Measurements from ENCODE around the gene ALDH1A3. TPM values are rescaled to one million over a fixed set of nuclear protein-coding genes. Genes with fewer than 3 reads are reported as not detected.

ALDH1A3 gene
- total RNA-seq, 2 experiments from 2014 or later = not detected

DNA sequence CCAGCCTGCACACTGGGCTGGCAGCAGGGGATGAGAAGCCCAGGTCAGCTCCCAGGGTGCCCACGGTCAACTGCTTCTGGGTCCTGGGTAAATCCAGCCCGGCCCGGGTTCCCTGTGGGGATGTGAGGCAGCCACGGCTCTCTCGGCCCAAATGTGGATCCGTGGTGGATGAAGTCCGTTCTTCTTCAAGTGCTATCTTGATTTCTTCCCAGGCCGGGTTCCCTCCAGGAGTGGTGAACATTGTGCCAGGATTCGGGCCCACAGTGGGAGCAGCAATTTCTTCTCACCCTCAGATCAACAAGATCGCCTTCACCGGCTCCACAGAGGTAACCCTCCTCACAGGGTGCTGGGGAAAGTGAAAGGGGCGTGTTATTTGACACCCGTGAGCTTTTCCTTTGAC, 16.1 kb downstream of the ALDH1A3 start:
- ChIA-PET POLR2A (no interaction called here), CTCF (interaction anchor here (1.1 kb wide), 1 partner anchor 12 kb away, joined by 4 read pairs; no protein-coding TSS in a partner anchor)
- Histone ChIP-seq H3K27me3 (ENCODE audit: control insufficient read depth in 1 of 2, insufficient read depth in 2 of 2, low read length in 2 of 2) (peaks cover 17 to 27% of the 10 kb centered on the region in 2 experiments), H3K4me1 (ENCODE audit: insufficient read depth, low read length) (no peaks in the 10 kb centered on the region), H3K4me3 (ENCODE audit: low read length) (no peak overlapping the region), H3K27ac (ENCODE audit: low read depth in 1 of 2, low read length in 2 of 2) (no peak overlapping the region), H3K36me3 (ENCODE audit: insufficient read depth, low read length) (no peaks in the 10 kb centered on the region), H3K9me3 (ENCODE audit: control insufficient read depth in 1 of 2, insufficient read depth in 1 of 2, low read length in 2 of 2) (peaks cover 0 to 3% of the 10 kb centered on the region in 2 experiments)
- no peaks in the 10 kb centered on the region for H3K36me3 Mint-ChIP-seq (ENCODE audit: low read depth)
- intact Hi-C loops (cut with DNase I, micrococcal nuclease) = no loop called here
- H3K9me3 Mint-ChIP-seq = no peaks in the 10 kb centered on the region
- DNase-seq = no peak
- ATAC-seq (ENCODE audit: poor library complexity) = no peak
- H3K27ac Mint-ChIP-seq = no peak overlapping the region
- H3K4me1 Mint-ChIP-seq (ENCODE audit: low read depth) = no peaks in the 10 kb centered on the region
- TF ChIP-seq, protein P1, sequence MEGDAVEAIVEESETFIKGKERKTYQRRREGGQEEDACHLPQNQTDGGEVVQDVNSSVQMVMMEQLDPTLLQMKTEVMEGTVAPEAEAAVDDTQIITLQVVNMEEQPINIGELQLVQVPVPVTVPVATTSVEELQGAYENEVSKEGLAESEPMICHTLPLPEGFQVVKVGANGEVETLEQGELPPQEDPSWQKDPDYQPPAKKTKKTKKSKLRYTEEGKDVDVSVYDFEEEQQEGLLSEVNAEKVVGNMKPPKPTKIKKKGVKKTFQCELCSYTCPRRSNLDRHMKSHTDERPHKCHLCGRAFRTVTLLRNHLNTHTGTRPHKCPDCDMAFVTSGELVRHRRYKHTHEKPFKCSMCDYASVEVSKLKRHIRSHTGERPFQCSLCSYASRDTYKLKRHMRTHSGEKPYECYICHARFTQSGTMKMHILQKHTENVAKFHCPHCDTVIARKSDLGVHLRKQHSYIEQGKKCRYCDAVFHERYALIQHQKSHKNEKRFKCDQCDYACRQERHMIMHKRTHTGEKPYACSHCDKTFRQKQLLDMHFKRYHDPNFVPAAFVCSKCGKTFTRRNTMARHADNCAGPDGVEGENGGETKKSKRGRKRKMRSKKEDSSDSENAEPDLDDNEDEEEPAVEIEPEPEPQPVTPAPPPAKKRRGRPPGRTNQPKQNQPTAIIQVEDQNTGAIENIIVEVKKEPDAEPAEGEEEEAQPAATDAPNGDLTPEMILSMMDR (IDR thresholded peaks at IDR 0.05) = no peak
- no peak overlapping the region for H3K4me3 Mint-ChIP-seq
- peaks cover 57% of the 10 kb centered on the region for H3K27me3 Mint-ChIP-seq

DNA sequence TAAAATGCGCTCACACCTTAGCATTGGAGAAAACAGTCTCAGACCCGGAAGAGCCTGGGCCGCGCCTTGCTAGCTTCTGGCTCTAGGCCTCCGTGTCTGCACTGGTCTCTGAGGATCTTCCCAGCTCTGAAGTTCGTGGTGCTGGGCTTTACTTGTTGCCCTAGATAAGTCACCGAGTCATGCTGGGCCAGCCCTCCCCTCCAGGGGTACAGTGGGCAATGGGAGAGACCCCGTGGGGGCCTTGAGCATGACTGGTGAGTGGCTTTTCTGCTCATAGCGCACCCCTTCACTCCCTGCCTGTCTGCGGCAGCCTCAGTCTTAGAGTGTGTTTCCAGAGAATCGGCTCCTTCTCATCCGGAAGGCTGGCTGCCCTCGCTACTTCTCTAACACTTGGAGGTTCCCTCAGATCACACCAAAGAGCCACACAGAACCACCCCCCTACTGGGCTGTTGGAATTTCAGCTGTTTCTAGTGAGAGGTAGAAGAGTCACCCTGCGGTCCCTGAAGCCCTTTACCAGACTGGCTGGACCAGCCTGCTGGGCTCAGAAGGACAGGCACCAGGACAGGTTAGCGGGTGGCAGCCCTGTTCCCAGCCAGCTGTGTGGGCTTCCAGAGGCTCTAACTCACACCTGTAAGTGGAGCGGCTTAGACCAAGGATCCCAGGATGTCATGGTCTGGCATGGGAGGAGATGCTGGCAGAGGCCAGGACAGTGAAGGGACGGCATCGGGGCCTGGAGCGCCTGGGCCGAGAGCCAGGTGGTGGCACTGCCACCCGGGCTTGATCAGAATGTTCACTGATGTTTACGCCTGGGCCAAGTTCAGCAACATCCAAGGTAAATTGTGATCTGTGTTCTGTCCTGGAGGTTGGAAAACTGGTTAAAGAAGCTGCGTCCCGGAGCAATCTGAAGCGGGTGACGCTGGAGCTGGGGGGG, 17.9 kb downstream of the ALDH1A3 start:
- Mint-ChIP-seq H3K27me3 (peaks cover 43% of the 10 kb centered on the region), H3K4me1 (ENCODE audit: low read depth) (no peaks in the 10 kb centered on the region), H3K9me3 (no peaks in the 10 kb centered on the region), H3K27ac (no peak overlapping the region), H3K4me3 (no peak overlapping the region), H3K36me3 (ENCODE audit: low read depth) (no peaks in the 10 kb centered on the region)
- no peaks in the 10 kb centered on the region for H3K36me3 ChIP-seq (ENCODE audit: insufficient read depth, low read length)
- no peak overlapping the region for H3K27ac ChIP-seq (ENCODE audit: low read depth in 1 of 2, low read length in 2 of 2)
- intact Hi-C loops (cut with DNase I, micrococcal nuclease) = no loop called here
- ATAC-seq (ENCODE audit: poor library complexity) (no peak), DNase-seq (no peak)
- H3K9me3 ChIP-seq (ENCODE audit: control insufficient read depth in 1 of 2, insufficient read depth in 1 of 2, low read length in 2 of 2) = no peaks in the 10 kb centered on the region
- H3K4me1 ChIP-seq (ENCODE audit: insufficient read depth, low read length) = no peaks in the 10 kb centered on the region
- POLR2A ChIA-PET = no interaction called here
- TF ChIP-seq, protein P1 (IDR thresholded peaks at IDR 0.05) = no peak
- H3K27me3 ChIP-seq (ENCODE audit: control insufficient read depth in 1 of 2, insufficient read depth in 2 of 2, low read length in 2 of 2) = peaks cover 11 to 18% of the 10 kb centered on the region in 2 experiments
- CTCF ChIA-PET = no interaction called here
- no peak overlapping the region for H3K4me3 ChIP-seq (ENCODE audit: low read length)

DNA sequence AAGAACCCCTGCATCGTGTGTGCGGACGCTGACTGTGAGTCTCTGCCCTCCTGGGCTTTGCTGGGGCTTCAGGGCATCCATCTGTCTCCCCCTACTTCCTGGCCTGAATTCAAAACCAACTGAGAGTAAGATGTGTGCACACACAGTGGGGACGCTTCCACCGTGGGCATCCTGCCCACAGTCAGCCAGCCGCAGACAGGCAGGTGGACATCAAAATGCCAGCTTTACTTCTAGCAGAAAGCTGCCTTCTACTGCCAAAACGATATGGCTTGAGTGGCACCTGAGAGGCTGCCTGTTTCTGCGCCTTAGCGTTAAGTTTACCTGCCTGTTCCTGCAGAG, 18.5 kb downstream of the ALDH1A3 start:
- Histone ChIP-seq H3K27ac (ENCODE audit: low read depth in 1 of 2, low read length in 2 of 2) (no peak overlapping the region), H3K9me3 (ENCODE audit: control insufficient read depth in 1 of 2, insufficient read depth in 1 of 2, low read length in 2 of 2) (no peaks in the 10 kb centered on the region), H3K4me1 (ENCODE audit: insufficient read depth, low read length) (no peaks in the 10 kb centered on the region), H3K36me3 (ENCODE audit: insufficient read depth, low read length) (no peaks in the 10 kb centered on the region), H3K4me3 (ENCODE audit: low read length) (no peak overlapping the region), H3K27me3 (ENCODE audit: control insufficient read depth in 1 of 2, insufficient read depth in 2 of 2, low read length in 2 of 2) (peaks cover 9 to 13% of the 10 kb centered on the region in 2 experiments)
- Mint-ChIP-seq H3K4me3 (no peak overlapping the region), H3K27me3 (peaks cover 37% of the 10 kb centered on the region), H3K36me3 (ENCODE audit: low read depth) (no peaks in the 10 kb centered on the region), H3K4me1 (ENCODE audit: low read depth) (no peaks in the 10 kb centered on the region), H3K27ac (no peak overlapping the region), H3K9me3 (no peaks in the 10 kb centered on the region)
- TF ChIP-seq, protein P1 (IDR thresholded peaks at IDR 0.05) = no peak
- CTCF ChIA-PET = no interaction called here
- POLR2A ChIA-PET = no interaction called here
- intact Hi-C loops (cut with DNase I, micrococcal nuclease) = no loop called here
- DNase-seq (no peak), ATAC-seq (ENCODE audit: poor library complexity) (no peak)
